ENCODE measurements around the gene CBX6. TPM values are rescaled to one million over a fixed set of nuclear protein-coding genes. Genes with fewer than 3 reads are reported as not detected.

The CBX6 gene
- total and polyA plus RNA-seq, 10 of the 15 experiments (the other 5 are each of a cell fraction or from before 2014, with no cell fraction given), result 3.6 to 142 (median 37.4) TPM

DNA sequence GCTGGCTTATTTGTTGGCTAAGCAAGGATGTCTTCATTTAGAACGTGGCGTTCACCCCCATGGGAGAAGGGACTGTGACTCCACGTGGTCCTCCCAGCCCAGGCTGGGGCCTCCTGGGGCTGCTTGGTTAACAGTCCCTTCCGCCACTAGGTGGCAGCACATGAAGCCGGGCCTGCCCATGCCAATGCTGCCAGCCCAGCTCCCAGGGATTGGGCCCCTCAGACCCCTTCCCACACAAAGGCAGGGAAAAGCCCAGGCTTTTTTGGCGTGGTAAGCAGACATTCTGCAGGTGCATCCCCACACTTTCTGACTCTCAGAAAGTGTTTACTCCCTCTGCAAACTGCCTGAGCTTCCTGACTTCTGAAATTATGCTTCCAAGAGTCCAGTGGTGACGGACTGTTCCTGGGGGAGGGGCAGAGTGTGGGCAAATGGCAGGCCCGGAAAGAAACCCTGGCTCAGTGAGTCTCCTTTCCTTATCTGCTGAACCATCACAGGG lies 3.1 kb downstream of the CBX6 start (continued):
- TF ChIP-seq, protein P1, sequence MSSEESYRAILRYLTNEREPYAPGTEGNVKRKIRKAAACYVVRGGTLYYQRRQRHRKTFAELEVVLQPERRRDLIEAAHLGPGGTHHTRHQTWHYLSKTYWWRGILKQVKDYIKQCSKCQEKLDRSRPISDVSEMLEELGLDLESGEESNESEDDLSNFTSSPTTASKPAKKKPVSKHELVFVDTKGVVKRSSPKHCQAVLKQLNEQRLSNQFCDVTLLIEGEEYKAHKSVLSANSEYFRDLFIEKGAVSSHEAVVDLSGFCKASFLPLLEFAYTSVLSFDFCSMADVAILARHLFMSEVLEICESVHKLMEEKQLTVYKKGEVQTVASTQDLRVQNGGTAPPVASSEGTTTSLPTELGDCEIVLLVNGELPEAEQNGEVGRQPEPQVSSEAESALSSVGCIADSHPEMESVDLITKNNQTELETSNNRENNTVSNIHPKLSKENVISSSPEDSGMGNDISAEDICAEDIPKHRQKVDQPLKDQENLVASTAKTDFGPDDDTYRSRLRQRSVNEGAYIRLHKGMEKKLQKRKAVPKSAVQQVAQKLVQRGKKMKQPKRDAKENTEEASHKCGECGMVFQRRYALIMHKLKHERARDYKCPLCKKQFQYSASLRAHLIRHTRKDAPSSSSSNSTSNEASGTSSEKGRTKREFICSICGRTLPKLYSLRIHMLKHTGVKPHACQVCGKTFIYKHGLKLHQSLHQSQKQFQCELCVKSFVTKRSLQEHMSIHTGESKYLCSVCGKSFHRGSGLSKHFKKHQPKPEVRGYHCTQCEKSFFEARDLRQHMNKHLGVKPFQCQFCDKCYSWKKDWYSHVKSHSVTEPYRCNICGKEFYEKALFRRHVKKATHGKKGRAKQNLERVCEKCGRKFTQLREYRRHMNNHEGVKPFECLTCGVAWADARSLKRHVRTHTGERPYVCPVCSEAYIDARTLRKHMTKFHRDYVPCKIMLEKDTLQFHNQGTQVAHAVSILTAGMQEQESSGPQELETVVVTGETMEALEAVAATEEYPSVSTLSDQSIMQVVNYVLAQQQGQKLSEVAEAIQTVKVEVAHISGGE (CRISPR knock-in tag; IDR thresholded peaks at IDR 0.05), result no peak
- TF ChIP-seq CTCF (IDR thresholded peaks at IDR 0.05 in 2 of 3, conservative IDR thresholded peaks at IDR 0.05 in 1 of 3; ENCODE audit: control insufficient read depth in 2 of 3, extremely low read depth in 1 of 3, insufficient read depth in 1 of 3, low read depth in 3 of 3, low read length in 3 of 3), result peak; percentile 72 to 91 (median 90)
- peak; percentile 56 for TF ChIP-seq RAD21 (IDR thresholded peaks at IDR 0.05; ENCODE audit: insufficient read depth, low read depth, low read length)
- TF ChIP-seq, protein P2, sequence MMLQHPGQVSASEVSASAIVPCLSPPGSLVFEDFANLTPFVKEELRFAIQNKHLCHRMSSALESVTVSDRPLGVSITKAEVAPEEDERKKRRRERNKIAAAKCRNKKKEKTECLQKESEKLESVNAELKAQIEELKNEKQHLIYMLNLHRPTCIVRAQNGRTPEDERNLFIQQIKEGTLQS (IDR thresholded peaks at IDR 0.05; ENCODE audit: borderline replicate concordance, extremely low read depth, low read depth, low read length), result no peak
- no peak for TF ChIP-seq IKZF2 (IDR thresholded peaks at IDR 0.05)
- TF ChIP-seq LARP7 (IDR thresholded peaks at IDR 0.05), result no peak
- no peak for TF ChIP-seq ZNF384 (IDR thresholded peaks at IDR 0.05; ENCODE audit: borderline replicate concordance, low read depth, low read length)
- TF ChIP-seq IRF5 (IDR thresholded peaks at IDR 0.05; ENCODE audit: borderline replicate concordance), result no peak
- 0 out of 2 replicates have a peak, but pooled peaks have one; percentile 44 for TF ChIP-seq RAD51 (IDR thresholded peaks at IDR 0.05)
- no peak for TF ChIP-seq PAX8 (IDR thresholded peaks at IDR 0.05)
- TF ChIP-seq NR2C1 (IDR thresholded peaks at IDR 0.05), result no peak
- no peak for TF ChIP-seq NFIC (IDR thresholded peaks at IDR 0.05; ENCODE audit: low read depth, low read length)
- TF ChIP-seq SREBF2 (IDR thresholded peaks at IDR 0.05; ENCODE audit: low read length), result no peak
- TF ChIP-seq, protein P3, sequence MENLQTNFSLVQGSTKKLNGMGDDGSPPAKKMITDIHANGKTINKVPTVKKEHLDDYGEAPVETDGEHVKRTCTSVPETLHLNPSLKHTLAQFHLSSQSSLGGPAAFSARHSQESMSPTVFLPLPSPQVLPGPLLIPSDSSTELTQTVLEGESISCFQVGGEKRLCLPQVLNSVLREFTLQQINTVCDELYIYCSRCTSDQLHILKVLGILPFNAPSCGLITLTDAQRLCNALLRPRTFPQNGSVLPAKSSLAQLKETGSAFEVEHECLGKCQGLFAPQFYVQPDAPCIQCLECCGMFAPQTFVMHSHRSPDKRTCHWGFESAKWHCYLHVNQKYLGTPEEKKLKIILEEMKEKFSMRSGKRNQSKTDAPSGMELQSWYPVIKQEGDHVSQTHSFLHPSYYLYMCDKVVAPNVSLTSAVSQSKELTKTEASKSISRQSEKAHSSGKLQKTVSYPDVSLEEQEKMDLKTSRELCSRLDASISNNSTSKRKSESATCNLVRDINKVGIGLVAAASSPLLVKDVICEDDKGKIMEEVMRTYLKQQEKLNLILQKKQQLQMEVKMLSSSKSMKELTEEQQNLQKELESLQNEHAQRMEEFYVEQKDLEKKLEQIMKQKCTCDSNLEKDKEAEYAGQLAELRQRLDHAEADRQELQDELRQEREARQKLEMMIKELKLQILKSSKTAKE (IDR thresholded peaks at IDR 0.05; ENCODE audit: low read depth, poor library complexity, severe bottlenecking), result no peak
- TF ChIP-seq CREB1 (IDR thresholded peaks at IDR 0.05; ENCODE audit: low read depth), result no peak
- no peak for TF ChIP-seq BHLHE40 (IDR thresholded peaks at IDR 0.05; ENCODE audit: borderline replicate concordance in 1 of 2, low read depth in 2 of 2, low read length in 1 of 2)
- no peak for TF ChIP-seq CHD4 (IDR thresholded peaks at IDR 0.05)
- no peak for TF ChIP-seq NKRF (conservative IDR thresholded peaks at IDR 0.05)
- TF ChIP-seq MTA3 (IDR thresholded peaks at IDR 0.05; ENCODE audit: borderline replicate concordance, low read length), result no peak
